ENCODE results near the gene SPINDOC. TPM values are rescaled to one million over a fixed set of nuclear protein-coding genes. Genes with fewer than 3 reads are reported as not detected.

Gene SPINDOC
- polyA plus RNA-seq, 1 experiment: 15.8 TPM

- Histone ChIP-seq H3K27me3 (ENCODE audit: control insufficient read depth, insufficient read depth, low read length) (no peaks in the 10 kb centered on the region), H3K4me3 (ENCODE audit: low read depth, low read length) (no peak overlapping the region), H3K9me3 (ENCODE audit: control insufficient read depth, insufficient read depth, low read length) (peaks cover 16% of the 10 kb centered on the region), H3K27ac (ENCODE audit: low read depth, low read length) (no peak overlapping the region)
- CTCF ChIA-PET: no interaction called here
- POLR2A ChIA-PET: no interaction called here
- DNase-seq (ENCODE audit: low read depth, low spot score): no peak
- TF ChIP-seq CTCF (IDR thresholded peaks at IDR 0.05; ENCODE audit: low read depth, low read length): no peak
Measured at GRCh38 chr11:63791495-63792167, 21.6 kb upstream of the SPINDOC start.

GRCh38 chr11:63793161-63793560 is 20.1 kb upstream of the SPINDOC start:
- CTCF ChIA-PET: interaction anchor here (0.9 kb wide), 1 partner anchor 55 kb away, joined by 4 read pairs; no protein-coding TSS in a partner anchor
- DNase-seq (ENCODE audit: low read depth, low spot score): no peak
- H3K27me3 ChIP-seq (ENCODE audit: control insufficient read depth, insufficient read depth, low read length): no peaks in the 10 kb centered on the region
- H3K27ac ChIP-seq (ENCODE audit: low read depth, low read length): no peak overlapping the region
- H3K4me3 ChIP-seq (ENCODE audit: low read depth, low read length): no peak overlapping the region
- TF ChIP-seq CTCF (IDR thresholded peaks at IDR 0.05; ENCODE audit: low read depth, low read length): no peak
- H3K9me3 ChIP-seq (ENCODE audit: control insufficient read depth, insufficient read depth, low read length): peaks cover 16% of the 10 kb centered on the region
- POLR2A ChIA-PET: no interaction called here

- POLR2A ChIA-PET: no interaction called here
- no peak for TF ChIP-seq CTCF (IDR thresholded peaks at IDR 0.05; ENCODE audit: low read depth, low read length)
- peaks cover 16% of the 10 kb centered on the region; the same call in 1 of the 2 replicates for H3K9me3 ChIP-seq (ENCODE audit: control insufficient read depth, insufficient read depth, low read length)
- no peak overlapping the region for H3K4me3 ChIP-seq (ENCODE audit: low read depth, low read length)
- H3K27ac ChIP-seq (ENCODE audit: low read depth, low read length): no peak overlapping the region
- no peaks in the 10 kb centered on the region for H3K27me3 ChIP-seq (ENCODE audit: control insufficient read depth, insufficient read depth, low read length)
- DNase-seq (ENCODE audit: low read depth, low spot score): no peak
- CTCF ChIA-PET: no interaction called here
Measured at GRCh38 chr11:63795066-63795465, 18.2 kb upstream of the SPINDOC start.

- no peak overlapping the region for H3K4me3 ChIP-seq (ENCODE audit: low read depth, low read length)
- H3K9me3 ChIP-seq (ENCODE audit: control insufficient read depth, insufficient read depth, low read length): no peaks in the 10 kb centered on the region
- no peak overlapping the region for H3K27ac ChIP-seq (ENCODE audit: low read depth, low read length)
- ChIA-PET POLR2A (no interaction called here), CTCF (no interaction called here)
- no peaks in the 10 kb centered on the region for H3K27me3 ChIP-seq (ENCODE audit: control insufficient read depth, insufficient read depth, low read length)
- no peak for TF ChIP-seq CTCF (IDR thresholded peaks at IDR 0.05; ENCODE audit: low read depth, low read length)
- no peak for DNase-seq (ENCODE audit: low read depth, low spot score)
Measured at GRCh38 chr11:63800921-63801320, 12.3 kb upstream of the SPINDOC start.

GRCh38 chr11:63802637-63803414 is 10.4 kb upstream of the SPINDOC start:
- DNase-seq (ENCODE audit: low read depth, low spot score): no peak
- Histone ChIP-seq H3K9me3 (ENCODE audit: control insufficient read depth, insufficient read depth, low read length) (no peaks in the 10 kb centered on the region), H3K27me3 (ENCODE audit: control insufficient read depth, insufficient read depth, low read length) (no peaks in the 10 kb centered on the region), H3K4me3 (ENCODE audit: low read depth, low read length) (no peak overlapping the region), H3K27ac (ENCODE audit: low read depth, low read length) (no peak overlapping the region)
- ChIA-PET POLR2A (interaction anchor here (0.5 to 1.0 kb wide), 2 partner anchors 34 to 193 kb away, joined by 3 read pairs; partner anchors contain the start of gene ZFTA), CTCF (interaction anchor here (0.6 to 0.7 kb wide), 3 partner anchors 34 to 46 kb away, joined by 3 to 4 read pairs (median 3); no protein-coding TSS in a partner anchor)
- no peak for TF ChIP-seq CTCF (IDR thresholded peaks at IDR 0.05; ENCODE audit: low read depth, low read length)
